ENCODE measurements around the gene PDS5A. TPM values are rescaled to one million over a fixed set of nuclear protein-coding genes. Genes with fewer than 3 reads are reported as not detected.

Gene PDS5A
- 22.0 to 31.9 TPM (median 28.5 TPM) in 5 replicates for total RNA-seq (2022; extraction: Qiagen RNA extraction)

DNA sequence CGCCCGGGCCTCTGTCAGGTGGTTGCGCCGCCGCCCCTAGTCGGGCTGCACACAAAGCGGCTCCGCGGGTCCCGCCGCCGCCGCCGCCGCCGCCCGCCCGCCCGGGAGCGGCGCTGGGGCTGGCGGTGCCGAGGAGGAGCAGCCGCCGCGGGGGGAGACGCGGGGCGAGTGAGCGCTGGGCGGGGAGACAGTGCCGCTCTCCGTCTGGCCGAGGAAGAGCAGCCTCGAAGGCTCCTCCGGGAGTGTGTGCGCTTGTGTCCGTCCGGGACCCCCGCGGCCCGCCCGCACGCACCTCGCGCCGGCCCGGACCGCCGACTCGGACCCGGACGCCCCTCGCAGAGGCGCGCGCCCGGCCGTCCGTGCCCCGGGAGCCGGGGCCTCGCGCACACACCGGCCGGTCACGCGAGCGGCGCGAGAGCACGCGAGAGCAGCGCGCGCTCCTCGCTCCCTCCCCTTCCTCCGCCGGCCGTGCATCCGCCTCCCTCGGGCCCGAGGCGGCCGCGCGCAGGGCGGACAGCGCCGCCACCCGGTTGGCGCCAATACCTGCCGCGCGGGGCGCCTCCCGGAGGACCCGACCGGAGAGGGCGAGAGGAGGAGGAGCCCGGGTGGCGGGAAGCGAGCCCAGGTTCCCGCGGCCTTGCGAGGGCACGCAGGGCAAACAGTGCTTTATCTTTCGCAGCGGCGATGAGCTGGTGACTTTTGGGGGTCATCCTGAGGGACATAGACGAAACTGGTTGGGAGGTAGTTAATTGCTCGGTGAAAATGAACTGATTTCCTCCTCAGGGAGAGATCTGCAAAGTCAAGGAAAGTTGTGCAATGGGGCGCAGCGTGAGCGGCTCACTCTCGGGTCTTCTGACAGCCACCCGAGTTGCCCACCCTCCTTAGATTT is at the start of gene PDS5A:
TSS of gene PDS5A (minus strand) at position 423 of the 889 bp plus-strand sequence. CDS start 1,334 bp downstream, outside the sequence.

Other genes with a start within 250 kb of the PDS5A start
- gene N4BP2, start 78.9 kb upstream of the PDS5A start, total RNA-seq (2022; extraction: Qiagen RNA extraction) = 1.7 to 4.4 TPM (median 2.7 TPM) in 5 replicates
- gene RHOH, start 219.1 kb upstream of the PDS5A start, total RNA-seq (2022; extraction: Qiagen RNA extraction) = 0.09 to 0.32 TPM (median 0.21 TPM) in 5 replicates